ENCODE measurements around the gene MACROD2. TPM values are rescaled to one million over a fixed set of nuclear protein-coding genes. Genes with fewer than 3 reads are reported as not detected.

The MACROD2 gene
- total RNA-seq, 1 donor from 2014 or later: 78.2 TPM

DNA sequence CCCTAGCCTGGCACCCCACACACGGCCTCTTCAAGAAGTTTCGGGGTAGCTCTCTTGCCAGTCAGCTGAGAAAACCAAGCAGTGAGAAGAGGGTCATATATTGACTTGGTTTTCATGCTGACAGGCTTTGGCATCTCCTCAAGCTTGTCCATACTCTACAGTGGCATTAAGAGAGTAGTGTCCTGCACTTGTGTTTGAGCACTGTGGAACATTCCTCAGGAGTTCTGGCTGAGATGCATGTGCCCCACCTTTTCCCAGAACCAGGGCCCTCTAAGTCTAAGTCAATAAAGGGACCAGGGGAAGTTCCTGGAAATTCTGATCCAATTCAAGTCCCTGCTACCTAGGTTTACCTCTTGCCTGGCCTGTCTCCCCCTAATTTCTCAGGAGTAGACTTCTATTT lies 886.2 kb downstream of the MACROD2 start:
- Histone ChIP-seq H3K4me1 (no peaks in the 10 kb centered on the region), H3K27me3 (no peaks in the 10 kb centered on the region), H3K4me3 (no peak overlapping the region), H3K36me3 (no peaks in the 10 kb centered on the region), H3K27ac (no peak overlapping the region), H3K9me3 (no peaks in the 10 kb centered on the region)
- intact Hi-C loops (cut with DNase I): no loop called here
- TF ChIP-seq, protein P1, sequence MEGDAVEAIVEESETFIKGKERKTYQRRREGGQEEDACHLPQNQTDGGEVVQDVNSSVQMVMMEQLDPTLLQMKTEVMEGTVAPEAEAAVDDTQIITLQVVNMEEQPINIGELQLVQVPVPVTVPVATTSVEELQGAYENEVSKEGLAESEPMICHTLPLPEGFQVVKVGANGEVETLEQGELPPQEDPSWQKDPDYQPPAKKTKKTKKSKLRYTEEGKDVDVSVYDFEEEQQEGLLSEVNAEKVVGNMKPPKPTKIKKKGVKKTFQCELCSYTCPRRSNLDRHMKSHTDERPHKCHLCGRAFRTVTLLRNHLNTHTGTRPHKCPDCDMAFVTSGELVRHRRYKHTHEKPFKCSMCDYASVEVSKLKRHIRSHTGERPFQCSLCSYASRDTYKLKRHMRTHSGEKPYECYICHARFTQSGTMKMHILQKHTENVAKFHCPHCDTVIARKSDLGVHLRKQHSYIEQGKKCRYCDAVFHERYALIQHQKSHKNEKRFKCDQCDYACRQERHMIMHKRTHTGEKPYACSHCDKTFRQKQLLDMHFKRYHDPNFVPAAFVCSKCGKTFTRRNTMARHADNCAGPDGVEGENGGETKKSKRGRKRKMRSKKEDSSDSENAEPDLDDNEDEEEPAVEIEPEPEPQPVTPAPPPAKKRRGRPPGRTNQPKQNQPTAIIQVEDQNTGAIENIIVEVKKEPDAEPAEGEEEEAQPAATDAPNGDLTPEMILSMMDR (IDR thresholded peaks at IDR 0.05): no peak
- DNase-seq (no peak), ATAC-seq (peak; percentile 71)

DNA sequence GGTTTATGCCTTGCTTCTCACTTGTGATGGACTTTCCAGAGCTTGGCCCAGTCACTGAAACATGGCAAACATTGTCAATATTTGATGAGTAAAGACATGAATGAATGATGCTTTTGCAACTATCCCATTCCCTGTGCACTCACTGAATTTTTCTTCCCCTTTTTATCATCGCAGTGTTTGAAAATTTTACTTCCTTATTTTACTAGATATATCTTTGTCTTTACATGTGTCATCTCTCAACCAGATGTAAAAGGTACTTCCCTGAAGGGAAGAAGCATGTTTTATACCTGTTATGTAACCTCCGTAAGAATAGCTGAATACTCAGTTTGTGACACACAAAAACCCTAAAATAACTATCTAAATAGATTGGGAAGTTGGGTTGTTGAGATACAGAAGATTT lies 886.8 kb downstream of the MACROD2 start:
- Histone ChIP-seq H3K4me3 (no peak overlapping the region), H3K36me3 (no peaks in the 10 kb centered on the region), H3K27me3 (no peaks in the 10 kb centered on the region), H3K9me3 (no peaks in the 10 kb centered on the region), H3K4me1 (no peaks in the 10 kb centered on the region), H3K27ac (no peak overlapping the region)
- TF ChIP-seq, protein P1 (IDR thresholded peaks at IDR 0.05): no peak
- DNase-seq (no peak), ATAC-seq (no peak)
- intact Hi-C loops (cut with DNase I): no loop called here

DNA sequence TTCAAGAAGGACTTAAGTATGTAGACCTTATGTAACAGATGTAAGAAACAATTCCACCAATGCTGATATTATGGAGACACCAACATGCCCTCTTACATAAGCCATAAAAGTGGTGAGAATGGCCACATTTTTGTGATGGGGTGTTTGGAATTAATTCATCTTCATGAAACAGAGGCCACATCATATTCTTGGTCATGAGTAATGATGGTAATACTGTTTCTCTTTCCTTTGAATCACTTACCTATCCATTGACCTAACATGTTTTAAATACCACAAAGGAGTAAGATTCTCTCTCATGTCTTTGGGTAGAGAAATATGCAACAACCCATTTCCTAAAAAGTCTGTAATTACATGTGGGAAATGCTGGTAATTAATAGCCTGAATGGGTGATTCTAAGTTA lies 887.5 kb downstream of the MACROD2 start:
- no peak overlapping the region for H3K27ac ChIP-seq
- no peaks in the 10 kb centered on the region for H3K4me1 ChIP-seq
- intact Hi-C loops (cut with DNase I): no loop called here
- H3K36me3 ChIP-seq: no peaks in the 10 kb centered on the region
- TF ChIP-seq, protein P1 (IDR thresholded peaks at IDR 0.05): no peak
- no peaks in the 10 kb centered on the region for H3K9me3 ChIP-seq
- DNase-seq: no peak
- no peak overlapping the region for H3K4me3 ChIP-seq
- ATAC-seq: no peak
- no peaks in the 10 kb centered on the region for H3K27me3 ChIP-seq

DNA sequence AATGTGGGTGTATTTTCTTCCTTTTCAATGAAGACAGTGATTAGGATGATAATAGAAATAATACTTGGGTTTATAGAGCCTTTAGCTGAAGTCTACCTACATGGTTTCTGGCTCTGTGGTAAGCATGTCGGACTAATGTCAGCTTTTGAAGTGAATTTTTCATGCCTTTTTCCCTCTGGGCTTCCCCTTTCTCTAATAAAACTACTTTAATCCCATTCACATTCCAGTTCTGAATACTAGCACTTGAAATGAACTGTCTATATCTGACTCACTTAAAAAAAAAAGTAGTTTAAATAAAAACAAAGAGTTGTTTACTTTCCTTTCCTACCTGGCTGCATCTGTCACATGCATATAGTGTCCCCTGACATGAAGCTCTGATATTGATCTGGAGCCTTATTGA lies 888.0 kb downstream of the MACROD2 start:
- TF ChIP-seq, protein P1 (IDR thresholded peaks at IDR 0.05): no peak
- no peaks in the 10 kb centered on the region for H3K27me3 ChIP-seq
- H3K4me3 ChIP-seq: no peak overlapping the region
- DNase-seq: no peak
- intact Hi-C loops (cut with DNase I): no loop called here
- no peak overlapping the region for H3K27ac ChIP-seq
- H3K4me1 ChIP-seq: no peaks in the 10 kb centered on the region
- no peaks in the 10 kb centered on the region for H3K36me3 ChIP-seq
- ATAC-seq: no peak
- H3K9me3 ChIP-seq: no peaks in the 10 kb centered on the region

DNA sequence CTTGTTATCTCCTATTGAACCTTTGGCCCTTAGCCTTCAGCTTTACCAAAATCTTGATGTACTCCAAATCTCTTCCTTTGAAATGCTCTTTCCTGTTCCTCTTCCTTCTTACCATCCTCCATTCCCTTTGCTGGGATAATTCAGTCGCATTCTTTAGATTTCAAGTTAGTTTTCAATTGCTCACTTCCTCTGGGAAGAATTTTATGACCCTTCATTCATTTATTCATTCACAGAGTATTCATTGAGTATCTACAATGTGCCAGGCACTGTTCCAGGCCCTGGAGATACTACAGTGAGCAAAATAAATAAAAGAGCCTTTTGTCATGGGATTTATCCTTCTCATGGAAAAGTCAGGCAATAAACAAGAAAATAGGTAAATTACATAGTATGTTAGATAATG lies 890.3 kb downstream of the MACROD2 start:
- no peak for DNase-seq
- no peaks in the 10 kb centered on the region for H3K4me1 ChIP-seq
- H3K27ac ChIP-seq: no peak overlapping the region
- TF ChIP-seq, protein P1 (IDR thresholded peaks at IDR 0.05): no peak
- H3K9me3 ChIP-seq: no peaks in the 10 kb centered on the region
- H3K27me3 ChIP-seq: no peaks in the 10 kb centered on the region
- ATAC-seq: no peak
- H3K4me3 ChIP-seq: no peak overlapping the region
- intact Hi-C loops (cut with DNase I): no loop called here
- H3K36me3 ChIP-seq: no peaks in the 10 kb centered on the region

DNA sequence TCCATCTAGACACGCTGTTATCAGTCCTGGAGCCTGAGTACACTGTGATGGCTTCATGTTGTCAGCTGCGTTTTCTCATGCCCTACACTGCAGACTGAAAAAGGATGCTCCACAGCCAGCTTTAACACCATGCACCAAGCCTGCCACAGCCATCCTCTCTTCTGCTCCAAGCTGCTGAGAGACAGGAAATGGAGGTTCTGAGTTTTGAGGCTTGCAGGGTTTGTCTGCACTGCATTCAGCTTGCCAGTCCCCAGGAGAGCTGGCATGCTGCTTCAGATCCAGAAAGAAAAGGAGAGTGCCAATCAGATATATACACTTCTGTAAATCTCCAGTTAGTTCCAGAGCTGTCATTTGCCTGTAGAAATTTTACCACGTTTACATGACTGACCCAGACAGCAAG lies 892.8 kb downstream of the MACROD2 start:
- Histone ChIP-seq H3K4me1 (no peaks in the 10 kb centered on the region), H3K36me3 (no peaks in the 10 kb centered on the region), H3K4me3 (no peak overlapping the region), H3K27ac (no peak overlapping the region), H3K27me3 (no peaks in the 10 kb centered on the region), H3K9me3 (no peaks in the 10 kb centered on the region)
- DNase-seq (no peak), ATAC-seq (no peak)
- intact Hi-C loops (cut with DNase I): no loop called here
- TF ChIP-seq, protein P1 (IDR thresholded peaks at IDR 0.05): no peak

Data from upper lobe of right lung (tissue), 1 donor.